ENCODE measurements around the gene LMX1A.

Gene LMX1A

DNA sequence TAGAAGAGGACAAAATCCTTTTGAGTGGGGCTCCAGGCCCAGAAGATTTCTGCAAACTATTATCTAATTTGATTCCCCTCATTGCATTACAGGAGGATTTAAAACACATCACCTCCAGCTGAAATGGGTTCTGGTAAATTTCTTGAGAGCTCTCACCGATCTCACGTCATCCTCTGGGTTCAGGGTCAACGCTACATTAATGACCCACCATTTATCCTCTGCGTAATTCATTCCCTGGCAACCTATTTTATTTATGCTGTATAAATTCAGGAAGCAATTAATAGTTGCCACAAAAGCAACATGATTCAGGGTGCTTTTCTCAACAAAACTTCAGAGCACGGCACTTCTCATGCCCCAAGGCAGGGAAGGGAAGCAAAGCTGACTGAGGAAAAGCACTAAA is 38.9 kb downstream of the LMX1A start:
- DNase-seq, result no peak

DNA sequence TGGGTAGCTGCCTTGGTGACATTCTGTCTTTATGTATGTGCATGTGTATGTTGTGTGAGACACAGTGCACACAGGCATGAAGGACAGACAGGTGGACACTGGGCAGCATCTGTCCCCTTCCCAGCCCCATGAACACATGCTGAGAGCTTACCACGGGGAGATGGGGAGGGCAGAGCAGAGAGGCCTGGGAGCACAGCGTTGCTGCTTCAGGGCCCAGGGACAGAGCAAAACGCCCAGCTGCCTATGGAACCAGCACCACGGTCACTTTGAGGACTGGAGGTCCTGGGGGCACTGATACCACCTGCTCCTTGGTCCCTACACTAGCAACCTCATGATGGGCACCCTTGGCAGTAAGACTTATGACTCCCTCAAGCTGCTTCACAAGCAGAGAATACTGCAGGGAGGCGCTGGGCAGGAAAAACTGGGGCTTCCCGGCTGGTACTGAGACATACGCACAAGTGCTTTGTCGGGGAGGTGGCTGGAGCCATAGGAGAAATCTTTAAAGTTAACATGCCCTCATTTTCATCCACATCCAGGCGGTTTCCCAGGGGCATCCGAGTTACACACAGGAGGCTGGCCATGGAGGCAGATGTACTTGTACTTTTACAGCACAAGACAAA is 40.3 kb downstream of the LMX1A start:
- DNase-seq, result no peak

DNA sequence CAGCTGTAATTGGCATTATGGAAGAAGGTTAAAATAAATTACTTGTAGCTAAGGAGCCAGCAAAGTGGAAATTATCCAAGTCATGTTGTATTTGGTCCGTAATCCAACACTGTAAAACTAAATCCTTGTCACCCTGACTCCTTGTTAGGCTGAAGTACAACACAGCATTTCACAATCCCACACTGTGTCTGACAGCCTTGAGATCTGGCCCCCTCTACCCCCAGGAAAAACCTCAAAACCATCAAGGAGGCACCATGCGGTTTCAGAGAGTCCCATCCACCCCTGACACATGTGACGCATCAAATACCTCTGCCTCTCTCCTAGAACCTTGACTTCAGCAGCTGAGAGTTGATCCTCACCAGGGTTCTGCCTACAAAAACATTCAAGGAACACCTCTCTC is 41.0 kb downstream of the LMX1A start:
- no peak for DNase-seq

DNA sequence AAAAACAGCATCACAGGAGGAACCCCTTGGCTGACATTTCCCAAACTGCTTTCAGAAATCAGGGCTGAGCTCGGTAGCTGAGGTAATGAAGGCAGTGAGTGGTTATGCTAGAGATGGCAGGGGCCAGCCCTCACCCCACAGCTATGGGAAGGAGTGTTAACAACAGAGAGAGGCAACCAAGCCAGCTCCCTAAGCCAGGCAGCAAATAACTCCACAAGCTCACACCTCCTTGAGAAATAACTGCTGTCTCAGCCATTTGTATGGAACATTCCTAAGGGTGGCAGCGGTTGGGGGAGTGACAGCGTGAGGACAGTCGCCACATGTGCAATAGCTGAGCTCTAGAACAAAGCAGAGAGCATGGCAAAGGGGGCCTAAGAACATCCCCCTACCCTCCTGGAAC is 42.6 kb downstream of the LMX1A start:
- no peak for DNase-seq

DNA sequence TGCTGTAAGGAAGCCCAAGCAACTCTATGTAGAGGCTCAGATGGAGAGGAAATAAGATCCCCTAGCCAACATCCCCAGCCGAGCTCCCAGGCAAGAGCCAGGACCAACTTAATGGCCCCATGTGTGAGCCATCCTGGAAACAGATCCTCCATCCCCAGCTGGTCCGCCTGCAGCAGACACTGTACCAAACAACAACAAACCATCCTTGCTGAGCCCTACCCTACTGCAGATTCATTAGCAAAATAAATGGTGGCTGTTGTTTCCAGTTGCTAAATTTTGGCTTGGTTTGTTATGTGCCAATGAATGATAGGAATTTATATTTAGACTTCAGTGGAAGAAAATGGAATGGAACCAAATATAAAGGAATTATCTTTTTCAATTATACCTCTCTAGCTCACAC is 43.9 kb downstream of the LMX1A start:
- DNase-seq, result no peak

DNA sequence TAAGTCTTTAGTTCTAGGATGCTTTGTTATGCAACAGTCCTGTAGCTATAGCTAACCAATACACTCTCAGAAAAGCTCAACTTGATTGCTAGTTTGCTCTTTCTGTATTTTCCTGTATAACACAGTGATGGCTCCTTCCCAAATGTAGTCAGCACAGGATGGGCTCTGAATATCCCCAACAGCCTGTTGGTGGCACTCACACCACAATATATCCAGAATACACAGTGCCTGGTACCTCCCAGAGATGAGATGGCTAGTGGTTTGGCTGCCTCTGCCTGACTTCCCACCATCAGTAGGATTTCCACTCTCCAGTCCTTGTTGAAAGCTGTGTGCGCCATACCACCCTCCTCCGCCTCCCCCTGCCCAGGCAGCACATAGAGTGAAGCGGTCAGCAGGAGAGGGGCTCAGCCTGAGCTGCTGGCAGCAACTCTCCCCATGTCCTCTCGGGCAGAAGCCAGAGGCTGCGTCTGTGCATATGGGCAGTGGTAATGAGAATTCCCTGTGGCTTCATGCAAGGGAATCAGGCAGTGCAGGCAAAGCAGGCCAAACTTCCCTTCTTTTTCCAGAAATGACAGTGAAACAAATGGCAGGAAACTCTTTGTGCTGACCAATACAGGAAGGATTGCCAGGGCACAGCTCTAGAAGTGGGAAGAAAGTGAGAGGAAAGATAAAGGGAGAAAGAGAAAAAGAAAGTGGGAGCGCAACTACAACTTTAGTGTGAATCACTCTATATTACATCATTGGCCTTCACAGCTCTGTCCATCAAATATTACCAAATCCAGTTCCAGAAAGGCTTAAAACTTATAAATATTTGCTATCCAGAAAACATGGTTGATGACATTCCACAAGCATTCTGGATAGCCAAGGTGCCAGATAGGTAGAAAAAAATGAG is 49.7 kb downstream of the LMX1A start:
- no peak for DNase-seq

DNA sequence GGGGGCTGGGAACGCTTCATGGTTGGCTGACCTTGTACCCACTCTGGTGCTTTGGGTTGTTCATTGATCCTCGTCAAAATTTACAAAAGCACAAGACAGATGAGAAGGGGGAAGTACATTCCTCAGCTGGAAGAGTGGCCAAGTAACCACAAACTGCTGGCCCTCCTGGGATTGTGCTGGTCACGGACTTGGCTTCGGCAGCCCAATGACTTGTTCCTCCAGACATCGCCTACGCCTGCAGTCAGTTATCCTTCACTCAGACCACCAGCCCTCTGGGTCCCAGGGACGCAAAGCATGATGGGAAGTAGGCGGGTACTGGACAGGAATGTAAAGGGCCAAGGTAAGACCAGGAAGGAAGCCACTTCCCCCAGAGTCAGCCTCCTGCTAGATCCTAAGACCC is 53.1 kb downstream of the LMX1A start:
- DNase-seq, result no peak

DNA sequence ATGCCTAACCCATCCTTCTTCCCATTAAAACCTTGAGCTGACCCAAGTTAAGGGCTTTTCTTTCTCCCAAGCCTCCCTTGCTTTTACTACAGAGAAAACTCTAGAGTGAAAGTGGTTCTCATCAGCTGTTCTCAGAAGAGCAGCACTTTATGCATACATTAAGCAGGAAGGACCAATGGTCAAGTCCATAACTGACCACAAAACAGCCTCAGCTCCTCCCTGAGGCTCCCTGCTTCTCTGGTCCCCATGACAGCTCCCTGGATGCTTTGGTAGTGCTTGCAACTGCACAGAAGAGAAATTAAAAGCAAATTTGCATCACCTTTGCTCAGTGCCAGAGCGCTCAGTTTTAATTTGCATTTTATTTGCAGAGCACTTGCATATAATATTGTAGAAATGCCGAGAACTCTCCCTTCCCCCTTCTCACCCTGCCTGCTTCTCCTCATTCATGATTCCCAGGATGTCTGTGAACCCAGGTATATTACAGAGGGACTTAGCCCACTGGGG is 56.1 kb downstream of the LMX1A start:
- no peak for DNase-seq

DNA sequence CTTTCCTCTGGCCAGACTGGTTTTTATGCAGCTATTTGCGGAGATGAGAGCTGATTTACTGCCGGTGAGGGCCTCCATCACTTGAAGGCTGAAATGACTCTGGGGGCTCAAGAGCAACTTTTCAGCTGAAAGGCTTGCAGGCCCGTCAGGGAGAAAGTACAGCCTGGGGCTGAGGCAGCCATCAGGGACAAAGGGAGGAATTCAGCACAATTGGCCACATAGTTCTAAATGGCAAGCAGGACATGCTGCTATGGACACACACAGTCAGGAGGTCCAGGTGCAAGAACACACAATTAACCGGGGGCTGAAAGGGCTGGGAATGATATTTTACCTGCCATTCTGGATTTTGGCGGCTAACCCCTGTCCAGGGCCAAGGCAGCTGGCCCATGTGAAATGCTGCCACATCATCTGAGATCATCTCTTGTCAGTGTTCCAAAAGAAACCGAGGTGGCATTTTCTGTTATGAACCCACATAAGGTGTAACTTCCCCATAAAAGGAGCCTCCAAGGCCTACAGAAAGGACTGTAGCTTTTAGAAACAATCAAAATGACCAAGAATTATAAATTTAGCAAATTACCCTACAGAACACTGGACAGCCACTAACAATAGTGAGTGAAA is 58.2 kb downstream of the LMX1A start:
- no peak for DNase-seq

DNA sequence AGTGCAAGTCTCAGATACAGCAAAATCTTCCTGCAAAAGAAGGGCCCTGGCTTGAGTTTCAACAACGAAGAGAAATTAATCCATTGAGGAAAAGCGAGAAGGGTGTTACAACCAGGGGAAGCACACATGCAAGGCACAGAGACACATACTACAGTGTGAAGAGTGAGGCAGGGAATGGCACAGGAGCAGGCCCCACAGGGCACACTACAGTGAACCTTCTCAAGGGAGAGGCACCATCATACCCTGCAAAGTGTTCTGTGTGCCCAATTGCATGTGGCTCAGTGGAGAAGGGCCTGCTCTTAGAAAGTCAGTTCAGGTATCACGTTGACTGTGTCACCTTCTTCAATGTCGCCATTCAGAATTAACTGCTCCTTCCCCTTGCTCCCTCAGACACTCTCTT is 60.3 kb downstream of the LMX1A start:
- DNase-seq, result no peak

DNA sequence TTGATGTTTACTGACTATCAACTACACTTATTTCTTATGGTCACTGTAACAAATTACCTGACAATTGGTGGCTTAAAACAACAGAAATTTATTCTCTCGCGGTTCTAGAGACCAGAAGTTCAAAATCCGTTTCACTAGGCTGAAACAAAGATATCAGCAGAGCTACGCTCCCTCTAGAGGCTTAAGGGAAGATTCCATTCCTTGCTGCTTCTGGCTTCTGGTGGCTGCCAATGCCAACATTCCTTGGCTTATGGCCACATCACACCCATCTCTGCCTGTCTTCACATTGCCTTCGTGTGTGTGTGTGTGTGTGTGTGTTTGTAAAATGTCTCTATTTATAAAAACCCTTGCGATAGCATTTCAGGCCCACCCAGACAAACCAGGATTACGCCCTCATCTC is 66.4 kb downstream of the LMX1A start:
- no peak for DNase-seq

DNA sequence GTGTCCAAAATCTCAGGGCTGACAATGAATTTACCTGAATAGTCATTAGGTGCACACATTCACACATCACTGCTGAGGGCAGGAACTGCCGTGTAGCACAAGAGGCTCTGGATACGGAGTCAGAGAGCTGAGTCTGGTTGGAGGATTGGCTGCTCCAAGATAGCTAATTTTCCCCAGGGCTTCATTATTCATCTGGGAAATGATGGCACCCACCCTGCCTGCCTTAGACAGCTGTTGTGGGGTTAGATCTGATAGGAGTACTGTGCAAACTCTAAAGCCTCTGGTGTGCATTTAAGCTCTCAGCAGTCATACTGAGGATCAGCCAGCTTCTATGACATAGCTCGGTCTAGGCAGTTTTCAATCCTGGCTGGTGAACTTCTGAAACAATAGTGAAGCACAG is 67.0 kb downstream of the LMX1A start:
- DNase-seq, result no peak

DNA sequence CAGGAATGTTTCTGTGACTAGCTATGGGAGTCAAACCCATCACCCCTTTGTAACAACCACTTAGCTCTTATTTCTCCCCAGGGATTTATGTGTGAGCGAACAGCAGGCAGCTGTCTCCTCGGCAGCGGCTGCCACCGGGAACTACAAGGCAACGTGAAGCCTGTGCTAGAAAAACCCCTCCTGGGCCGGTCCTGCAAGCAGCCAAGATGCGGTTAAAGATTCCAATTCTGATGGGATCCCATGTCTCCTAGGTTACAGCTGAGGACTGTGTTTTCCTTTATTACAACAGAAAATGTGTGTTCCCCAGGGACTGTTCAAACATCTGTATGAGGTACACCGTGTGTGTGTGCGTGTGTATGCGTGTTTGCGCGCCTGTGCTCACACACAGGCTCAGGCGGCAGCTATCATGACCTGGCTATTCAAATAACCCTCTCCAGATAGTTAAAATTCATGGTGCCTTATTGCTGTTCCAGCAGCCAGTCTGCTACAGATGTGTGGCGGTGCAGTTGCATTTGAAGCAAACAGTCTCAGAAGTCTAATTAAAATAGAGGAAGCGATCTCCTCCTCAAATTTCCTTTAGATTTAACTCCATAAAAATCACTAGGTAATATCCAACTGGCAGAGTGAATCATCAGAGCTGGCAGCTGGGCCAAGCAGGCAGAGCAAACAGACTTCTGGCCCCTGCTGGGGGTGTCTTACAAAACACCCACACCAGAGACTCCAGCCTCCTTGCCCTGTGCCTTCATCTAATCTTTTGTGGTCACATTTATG is 68.0 kb downstream of the LMX1A start:
- DNase-seq, result no peak

DNA sequence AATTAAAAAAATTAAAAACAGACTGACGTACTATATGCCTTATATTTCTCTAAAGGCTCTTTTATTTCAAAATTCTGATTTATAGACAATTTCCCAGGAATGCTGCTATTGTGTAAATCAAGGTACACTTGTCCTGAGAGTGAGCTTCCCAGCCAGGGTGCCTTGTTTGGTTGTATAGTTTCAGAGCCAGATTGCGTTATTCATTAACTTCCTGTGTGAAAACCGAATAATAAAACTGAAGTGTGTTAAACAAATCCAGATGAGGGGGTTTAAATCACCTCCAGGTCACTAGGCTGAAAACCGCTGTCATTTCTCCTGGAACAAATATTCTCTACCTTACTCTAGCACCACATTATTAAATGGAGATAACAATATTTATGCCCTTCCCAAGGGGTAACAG is 68.7 kb downstream of the LMX1A start:
- no peak for DNase-seq

DNA sequence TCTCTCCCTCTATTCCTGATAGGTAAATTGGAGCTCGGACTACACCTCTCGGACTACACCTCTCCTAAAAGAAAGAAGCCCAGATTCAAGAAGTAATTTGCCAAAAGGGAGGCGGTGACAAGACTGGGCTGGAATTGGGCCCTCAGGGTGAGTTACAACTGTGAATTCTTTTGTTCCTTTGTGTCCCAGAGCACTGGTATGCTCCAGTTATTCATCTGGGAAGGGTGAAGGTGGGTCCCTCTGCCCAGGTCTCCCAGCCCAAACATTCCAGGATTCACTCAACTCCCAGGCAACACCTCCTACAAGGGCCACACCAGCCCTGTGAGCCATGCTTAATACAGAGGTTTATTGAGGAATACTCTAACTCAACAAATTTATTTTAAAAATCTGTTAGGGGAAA is 69.2 kb downstream of the LMX1A start:
- no peak for DNase-seq

DNA sequence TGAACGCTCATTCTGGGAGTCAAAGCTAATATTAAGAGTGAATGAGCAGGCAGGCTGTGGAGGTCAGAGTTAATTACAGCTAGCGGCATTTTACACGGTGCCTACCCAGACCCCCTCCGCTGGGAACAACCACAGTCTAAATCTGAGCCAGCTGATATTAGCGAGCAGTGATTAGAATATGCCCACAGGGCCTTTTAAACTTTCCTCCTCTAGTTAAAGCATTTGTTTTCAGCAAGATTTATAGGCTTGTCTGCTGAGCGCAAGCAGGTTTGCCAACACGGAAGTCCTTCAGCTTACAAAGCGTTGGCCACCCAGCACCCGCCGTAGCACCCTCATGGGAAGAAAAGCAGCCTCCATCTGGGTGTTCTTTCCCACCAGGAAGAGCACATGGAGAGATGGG is 72.1 kb downstream of the LMX1A start:
- DNase-seq, result no peak

DNA sequence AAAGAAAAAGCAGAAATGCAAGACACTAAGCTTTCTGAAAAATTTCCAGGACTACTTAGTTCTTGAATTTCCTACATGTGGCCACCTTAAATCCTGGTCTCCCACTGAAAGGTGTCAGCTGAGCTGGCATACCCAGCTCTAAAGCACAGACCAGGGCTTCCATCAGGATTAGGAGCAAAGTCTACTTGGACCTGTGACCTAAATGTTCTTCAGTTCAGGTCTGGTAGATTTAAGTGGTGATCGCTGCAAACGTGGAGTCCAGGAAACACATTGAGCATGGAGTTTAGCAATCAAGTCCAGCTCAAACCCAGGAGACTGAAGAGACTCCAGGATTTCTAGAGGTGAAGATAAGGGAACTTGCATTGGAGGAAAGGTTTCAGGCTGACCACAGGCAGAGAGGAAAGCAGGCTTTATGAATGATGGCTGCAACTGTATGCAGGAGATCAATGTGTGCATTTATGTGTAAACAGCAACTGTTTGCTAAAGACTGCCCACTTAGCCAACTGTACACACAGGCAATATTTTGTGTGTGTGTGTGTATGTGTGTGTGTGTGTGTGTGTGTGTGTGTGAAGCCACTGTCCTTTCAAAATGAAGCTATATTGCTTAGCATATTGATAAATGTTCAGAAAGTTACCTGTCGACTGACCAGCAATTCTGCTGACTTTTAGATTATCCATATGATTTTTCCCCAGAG is 75.2 kb downstream of the LMX1A start:
- no peak for DNase-seq

DNA sequence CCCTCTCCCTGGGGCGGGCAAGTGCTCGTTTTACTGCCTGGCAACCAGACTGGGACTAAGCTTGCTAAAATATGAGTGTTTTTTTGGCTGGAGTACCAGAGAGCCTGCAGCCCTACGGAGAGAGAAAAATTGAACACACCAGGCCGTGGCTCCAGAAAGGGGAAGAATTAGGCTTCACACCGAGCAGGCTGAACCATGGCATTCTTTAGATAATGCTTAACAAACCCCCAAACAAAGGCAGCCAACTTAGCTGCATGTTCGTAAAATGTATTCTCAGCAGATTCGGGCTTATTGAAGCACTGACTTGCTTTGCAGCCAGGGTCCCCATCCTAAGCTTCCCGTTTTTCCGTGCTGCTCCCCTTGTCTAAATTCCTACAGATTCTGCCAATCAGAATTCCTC is 76.6 kb downstream of the LMX1A start:
- no peak for DNase-seq

DNA sequence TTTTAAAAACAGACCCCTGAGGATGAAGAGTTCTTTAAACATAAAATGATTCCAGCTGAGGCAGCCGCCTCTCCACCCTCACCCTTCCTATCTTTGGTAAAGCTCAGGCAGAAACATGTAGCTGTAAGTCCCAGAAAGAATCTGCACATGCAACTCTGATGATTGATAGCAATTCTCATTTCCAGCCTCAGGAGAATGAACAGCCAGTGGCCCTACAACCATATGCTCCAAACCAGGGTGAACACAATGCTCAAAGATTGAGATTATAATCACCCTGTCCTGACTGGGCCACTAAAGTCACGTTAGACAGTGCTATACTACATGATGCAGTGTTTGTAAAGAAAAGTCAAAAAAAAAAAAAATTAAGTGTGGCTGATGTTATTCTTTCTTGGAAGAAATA is 80.2 kb downstream of the LMX1A start:
- no peak for DNase-seq

DNA sequence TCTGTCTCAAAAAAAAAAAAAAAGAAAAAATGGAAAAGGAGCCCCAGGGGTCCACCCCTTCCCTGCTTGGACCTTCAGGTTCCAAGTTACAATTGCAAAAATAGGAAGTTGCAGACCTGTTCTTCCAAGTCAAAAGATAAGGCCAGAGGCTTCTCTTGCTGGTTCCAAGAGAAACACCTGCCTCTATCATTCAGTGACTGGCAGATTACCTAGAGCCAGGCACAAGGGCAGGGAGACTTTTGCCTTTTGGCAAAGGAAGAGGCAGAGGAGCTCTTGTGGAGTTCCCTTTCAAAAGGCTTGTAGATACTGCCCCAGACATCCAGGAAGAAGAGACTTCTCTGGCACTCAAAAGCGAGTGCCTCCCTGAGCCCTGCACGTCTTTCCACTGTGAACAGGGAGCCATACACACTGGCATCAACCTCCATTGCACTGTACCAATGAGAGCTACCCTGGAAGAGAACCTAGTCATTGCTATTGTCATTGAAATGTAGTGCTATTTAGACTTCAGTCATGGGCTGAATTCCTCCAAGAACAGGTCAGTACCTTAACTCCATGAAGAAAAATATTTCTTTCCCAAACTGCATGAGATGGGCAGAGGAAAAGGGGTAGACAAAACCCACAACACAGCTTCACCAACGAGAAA is 91.2 kb downstream of the LMX1A start:
- DNase-seq, result no peak

DNA sequence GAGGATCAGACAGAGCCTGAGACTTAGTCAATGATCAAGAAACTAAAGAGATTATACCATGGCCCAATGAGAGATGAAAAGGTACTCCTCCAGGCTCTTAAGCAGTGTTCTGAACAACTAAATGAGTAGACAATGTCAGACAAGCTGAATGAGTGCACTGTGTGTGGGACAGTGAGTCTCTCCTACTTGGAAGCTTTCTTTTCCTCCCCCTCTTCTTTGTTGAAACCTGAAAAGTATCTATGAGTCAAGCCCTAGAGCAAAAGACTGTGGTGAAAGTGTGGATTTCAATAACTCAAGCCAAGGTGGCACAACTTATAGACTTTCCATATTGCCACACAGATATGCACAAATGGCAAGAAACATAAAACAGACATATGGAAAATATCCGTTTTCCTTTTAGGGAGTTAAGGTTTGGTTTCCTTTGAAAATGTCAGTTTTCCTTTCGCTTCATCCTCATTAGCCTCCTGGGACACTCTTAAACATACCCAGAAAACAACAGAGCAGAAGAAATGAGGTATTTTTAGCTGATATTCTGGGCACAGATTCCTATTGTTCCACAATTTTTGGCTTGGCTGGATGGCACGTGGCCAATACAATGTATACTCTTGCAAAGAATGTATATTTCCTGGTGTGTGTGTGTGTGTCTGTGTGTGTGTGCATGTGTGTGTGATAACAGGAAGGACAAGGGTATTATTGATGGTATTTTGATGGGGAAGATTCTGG is 96.6 kb downstream of the LMX1A start:
- DNase-seq, result no peak
